22Rv1 (cell line): ENCODE data around the gene PDE2A.

ENCODE experiments used
- CTCF ChIP-seq: fragments of 450-650 bp; IDR thresholded peaks from 2 replicates; pipeline ENCODE4 v1.5.1; 2017; ENCODE audit warnings: mild to moderate bottlenecking
- ZFX ChIP-seq: fragments of 450-650 bp; IDR thresholded peaks from 2 replicates; pipeline ENCODE4 v1.6.1; 2017; ENCODE audit warnings: antibody characterized with exemption, borderline replicate concordance

- no peak for TF ChIP-seq CTCF
- no peak for TF ChIP-seq ZFX
Measured at GRCh38 chr11:72684236-72684912, 10.2 kb upstream of the PDE2A start.
